Hippocampal formation (tissue), 2 donors: ENCODE results near the gene NCAM2.
"Not testable (repeated sequence)": the region's sequence is repeated elsewhere in the genome, so short reads cannot be mapped to it uniquely, and the experiment has no call there.

Source experiments
- DNase-seq, 2 donors: peaks; one replicate each; lab custom pipeline; 2025; lab: John Stamatoyannopoulos, UW

NCAM2 gene

DNA sequence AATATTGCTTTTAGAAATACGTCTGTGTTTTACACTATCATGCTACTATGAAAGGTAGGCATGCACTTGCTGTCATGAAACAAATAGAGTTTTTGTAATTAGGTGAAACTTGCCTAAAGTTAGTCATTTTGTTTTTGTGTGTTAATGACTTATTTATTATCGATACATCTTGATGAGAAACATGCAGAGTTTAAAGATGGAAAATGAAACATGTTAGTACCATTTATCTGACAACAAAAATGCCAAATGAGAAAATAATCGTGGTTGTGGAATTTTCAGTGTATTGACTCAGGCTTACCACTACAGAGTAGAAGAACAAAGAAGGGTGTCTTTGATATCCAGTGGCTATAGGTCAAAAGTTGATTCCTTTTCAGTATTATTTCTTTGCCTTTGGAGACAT, 105.5 kb downstream of the NCAM2 start:
- no peak for DNase-seq

DNA sequence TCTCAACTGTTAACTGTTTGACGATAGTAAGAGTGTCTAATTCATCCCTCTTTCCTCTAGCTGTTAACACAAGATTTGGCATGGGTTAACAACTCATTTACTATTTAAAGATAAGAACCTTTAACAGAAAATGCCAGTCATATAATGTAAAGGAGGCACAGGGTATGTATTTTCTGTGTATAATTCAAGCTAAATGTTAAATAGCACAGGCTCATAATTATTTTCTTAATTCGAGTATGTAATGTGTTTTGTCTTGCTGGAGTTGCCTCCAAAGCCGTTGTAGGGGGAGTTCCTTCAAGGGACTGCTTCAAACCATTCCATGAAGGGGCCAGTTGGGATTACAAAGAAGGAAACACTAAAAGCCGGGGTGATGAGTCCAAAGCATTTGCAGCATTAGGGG, 111.5 kb downstream of the NCAM2 start:
- no peak for DNase-seq

DNA sequence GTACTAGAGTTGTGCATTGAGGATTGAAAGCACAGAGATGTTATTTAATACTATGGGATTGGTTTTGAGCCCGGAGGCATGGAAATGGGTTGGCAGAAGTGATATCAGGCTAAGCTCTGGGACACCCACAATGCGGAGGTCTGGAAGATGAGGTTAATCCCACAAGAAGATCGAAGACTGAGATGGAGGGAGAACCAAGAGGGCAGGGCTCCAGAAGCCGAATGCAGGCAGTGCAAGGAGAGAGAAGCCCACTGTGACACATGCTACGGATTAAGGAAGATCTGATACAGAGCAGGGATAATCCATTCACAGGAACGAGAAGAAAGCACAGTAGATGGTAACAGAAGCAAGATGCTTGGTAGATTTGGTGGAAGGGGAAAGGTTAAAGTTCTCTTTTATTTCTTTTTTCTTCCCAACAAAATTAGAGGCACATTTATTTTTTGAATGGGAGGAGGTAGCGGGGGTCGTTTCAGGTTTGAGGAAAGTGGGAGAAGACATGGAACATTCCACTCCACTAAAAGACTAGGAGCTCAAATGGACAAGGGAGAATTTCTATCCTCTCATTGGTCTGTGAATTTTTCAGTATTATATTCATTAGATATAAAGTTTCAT, 113.2 kb downstream of the NCAM2 start:
- no peak for DNase-seq

- DNase-seq, result no peak
Measured at GRCh38 chr21:21114461-21114860, 116.3 kb downstream of the NCAM2 start.

- DNase-seq, result no peak
Measured at GRCh38 chr21:21119091-21119490, 120.9 kb downstream of the NCAM2 start.

GRCh38 chr21:21122680-21123079, 124.5 kb downstream of the NCAM2 start:
- no peak for DNase-seq

GRCh38 chr21:21132390-21132789, 134.2 kb downstream of the NCAM2 start:
- DNase-seq, result no peak

GRCh38 chr21:21137986-21138385, 139.8 kb downstream of the NCAM2 start:
- no peak for DNase-seq

- no peak for DNase-seq
Measured at GRCh38 chr21:21146587-21147373, 148.6 kb downstream of the NCAM2 start.

- no peak for DNase-seq
Measured at GRCh38 chr21:21147374-21147745, 149.2 kb downstream of the NCAM2 start.

- no peak for DNase-seq
Measured at GRCh38 chr21:21148009-21148408, 149.8 kb downstream of the NCAM2 start.

DNA sequence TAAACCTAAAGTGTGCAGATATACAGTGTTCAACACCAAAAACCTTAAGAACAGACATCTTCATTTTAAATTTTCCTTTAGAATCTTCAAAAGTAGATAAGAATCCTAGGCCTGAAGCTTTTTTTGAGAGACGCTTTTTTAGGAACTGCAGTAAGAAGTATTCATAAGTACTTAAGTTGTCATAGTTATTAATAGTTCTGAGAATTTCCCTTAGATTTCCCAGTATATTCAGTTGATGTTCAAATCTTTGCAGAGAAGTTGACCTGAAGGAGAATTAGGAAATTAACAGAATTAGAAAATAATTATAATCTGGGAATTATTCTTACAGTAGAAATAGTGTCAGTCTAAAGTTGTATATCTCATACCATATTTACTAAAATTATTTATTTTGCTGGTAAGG, 150.3 kb downstream of the NCAM2 start:
- no peak for DNase-seq

- not testable (repeated sequence) for DNase-seq
Measured at GRCh38 chr21:21149445-21149844, 151.2 kb downstream of the NCAM2 start.

DNA sequence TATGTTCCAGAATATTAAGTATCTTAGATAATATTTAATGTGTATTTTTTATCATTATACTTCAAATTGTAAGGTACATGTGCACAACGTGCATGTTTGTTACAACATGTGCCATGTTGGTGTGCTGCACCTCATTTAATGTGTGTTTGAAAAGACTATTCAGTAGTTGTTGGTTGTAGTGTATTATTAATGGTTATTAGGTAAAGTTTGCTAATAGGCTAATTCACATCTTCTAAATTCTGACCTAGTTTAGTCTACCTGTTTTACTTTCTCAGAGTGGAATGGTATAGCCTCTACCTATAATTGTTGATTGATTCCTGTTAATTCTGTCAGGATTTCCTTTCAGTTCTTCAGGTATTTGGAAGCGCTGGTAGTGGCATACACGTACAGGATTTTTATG, 153.0 kb downstream of the NCAM2 start:
- DNase-seq, result no peak

GRCh38 chr21:21156397-21156796, 158.2 kb downstream of the NCAM2 start:
- no peak for DNase-seq

DNA sequence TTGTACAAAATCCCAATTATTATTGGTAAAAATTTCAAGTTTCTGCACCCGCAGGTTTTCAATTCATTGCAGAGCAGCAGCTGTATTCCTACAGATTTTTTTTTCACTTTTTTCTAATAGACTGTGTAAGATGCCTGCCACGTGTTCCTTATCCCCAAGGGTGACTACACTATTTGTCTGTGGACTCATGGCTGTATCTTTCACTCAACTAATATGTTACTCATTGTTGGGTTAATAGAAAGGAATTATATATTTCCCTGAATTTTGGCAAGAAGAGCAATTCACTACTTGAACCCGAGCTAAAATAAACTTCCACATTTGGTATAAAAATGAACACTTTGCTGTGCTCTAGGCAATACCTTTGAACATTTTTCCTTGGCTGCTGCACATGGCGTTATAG, 158.7 kb downstream of the NCAM2 start:
- DNase-seq, result no peak

DNA sequence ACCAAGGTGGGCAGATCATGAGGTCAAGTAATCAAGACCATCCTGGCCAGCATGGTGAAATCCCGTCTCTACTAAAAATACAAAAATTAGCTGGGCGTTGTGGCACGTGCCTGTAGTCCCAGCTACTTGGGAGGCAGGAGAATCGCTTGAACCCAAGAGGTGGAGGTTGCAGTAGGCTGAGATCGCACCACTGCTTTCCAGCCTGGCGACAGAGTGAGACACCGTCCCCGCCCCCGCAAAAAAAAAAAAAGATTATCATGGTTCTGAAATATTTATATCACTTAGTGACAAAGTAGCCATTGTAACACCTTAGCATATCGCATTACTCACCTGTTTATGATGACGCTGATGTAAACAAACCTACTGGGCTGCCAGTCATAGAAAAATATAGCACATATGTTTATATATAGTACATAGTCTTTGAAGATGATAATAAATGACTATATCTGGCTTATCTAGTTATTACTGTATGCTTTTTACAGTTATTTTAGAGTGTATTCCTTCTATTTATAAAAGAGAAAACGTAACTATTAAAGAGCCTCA, 160.2 kb downstream of the NCAM2 start:
- no peak for DNase-seq

DNA sequence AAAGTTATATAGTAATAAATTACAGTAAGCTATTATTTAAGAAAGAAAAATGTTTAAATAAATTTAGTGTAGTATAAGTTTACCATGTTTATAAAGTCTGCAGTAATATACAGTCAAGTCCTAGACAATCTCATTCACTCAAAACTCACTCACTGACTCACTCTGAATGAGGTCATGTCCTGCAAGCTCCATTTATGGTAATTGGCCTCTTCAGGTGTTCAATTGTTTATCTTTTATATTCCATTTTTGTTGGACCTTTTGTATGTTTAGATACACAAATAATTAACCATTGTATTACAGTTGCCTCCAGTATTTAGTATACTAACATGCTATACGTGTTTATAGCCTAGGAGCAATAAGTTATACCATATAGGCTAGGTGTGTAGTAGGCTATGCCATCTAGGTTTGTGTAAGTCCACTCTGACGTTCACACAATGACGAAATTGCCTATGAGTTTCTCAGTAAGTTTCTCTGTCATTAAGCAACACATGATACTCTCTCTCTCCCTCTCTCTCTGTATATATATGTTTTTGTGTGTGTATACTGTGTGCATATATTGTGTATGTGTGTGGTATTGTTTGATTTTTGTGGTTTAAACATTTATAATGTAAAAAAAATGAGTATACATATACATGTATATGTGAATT, 161.2 kb downstream of the NCAM2 start:
- no peak for DNase-seq

- no peak for DNase-seq
Measured at GRCh38 chr21:21162786-21163185, 164.6 kb downstream of the NCAM2 start.

DNA sequence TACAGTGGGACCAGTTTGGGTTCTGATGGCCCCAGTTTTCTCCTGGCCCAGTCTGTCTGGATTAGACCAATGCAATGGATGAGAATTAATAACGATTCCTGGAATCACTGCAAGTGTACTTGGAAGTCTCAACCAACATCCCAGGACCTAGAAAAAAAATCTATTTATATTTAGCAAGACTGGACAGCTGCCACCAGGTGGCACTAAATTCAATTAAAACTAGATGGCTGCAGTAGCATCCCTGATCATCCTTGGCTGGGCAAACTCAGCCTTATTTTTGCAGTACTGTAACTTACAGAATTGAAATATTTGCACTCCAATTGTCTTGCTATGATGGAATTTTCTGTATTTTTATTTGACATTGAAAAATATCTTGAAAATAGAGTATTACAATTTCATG, 165.7 kb downstream of the NCAM2 start:
- peak; percentile 18 to 36 for DNase-seq

DNA sequence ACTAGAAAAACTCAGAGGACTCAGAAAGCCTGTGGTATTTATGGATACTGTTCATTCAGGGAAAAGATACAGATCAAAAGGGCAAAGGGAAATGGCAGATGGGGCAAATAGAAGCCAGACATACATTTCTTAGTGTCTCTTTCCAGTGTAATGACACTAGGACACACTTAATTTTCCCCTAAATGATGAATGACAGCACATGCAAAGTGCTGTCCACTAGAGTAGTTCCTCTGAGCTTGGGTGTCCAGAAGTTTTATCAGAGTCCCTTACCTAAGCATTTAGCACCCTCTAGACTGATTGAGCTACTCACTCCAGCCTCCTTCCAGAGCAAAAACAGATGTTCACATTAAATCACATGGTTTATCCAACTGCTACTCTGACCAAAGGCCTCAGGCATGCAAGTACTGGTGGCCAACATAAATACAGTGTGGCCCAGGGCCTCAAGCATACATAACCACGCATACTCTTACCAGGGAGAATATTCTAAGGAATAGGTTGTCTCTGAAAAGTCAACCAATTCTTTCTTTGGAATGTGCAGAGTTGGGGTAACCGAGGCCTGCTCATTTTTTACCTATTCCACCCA, 166.9 kb downstream of the NCAM2 start:
- DNase-seq, result no peak

DNA sequence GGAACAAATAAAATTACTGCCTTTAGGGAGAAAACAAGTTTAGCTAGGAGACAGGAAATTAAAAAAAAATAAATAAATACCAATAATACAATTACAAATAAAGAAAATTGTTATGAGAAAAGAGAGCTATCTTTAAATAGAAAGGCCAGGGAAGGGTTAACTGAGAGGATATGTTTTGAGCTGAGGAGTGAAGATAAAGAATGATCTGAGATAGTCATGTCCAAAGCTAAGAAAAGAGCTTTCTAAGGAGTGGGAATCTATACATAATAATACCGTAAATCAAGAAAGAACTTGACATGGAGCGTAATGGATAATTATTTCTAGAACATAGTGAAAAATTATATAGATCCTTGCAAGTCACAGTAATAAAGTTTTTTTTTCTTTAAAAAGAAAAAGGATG, 176.5 kb downstream of the NCAM2 start:
- no peak for DNase-seq
